Progenitor cell of endocrine pancreas (in vitro differentiated cells): ENCODE data around the gene ABI3BP. TPM values are rescaled to one million over a fixed set of nuclear protein-coding genes. Genes with fewer than 3 reads are reported as not detected.

Experiments used
- DNase-seq: peaks from one replicate; pipeline ENCODE4 v3.0.0; 2021; ENCODE audit warnings: low spot score; ENCODE audit not compliant: unreplicated experiment
- H3K27ac Mint-ChIP-seq: 2 replicates; pipeline ENCODE4 v1.8.0; 2021; ENCODE audit warnings: mild to moderate bottlenecking, moderate library complexity, mixed read lengths
- H3K27me3 Mint-ChIP-seq: 2 replicates; pipeline ENCODE4 v1.8.0; 2021; ENCODE audit warnings: mixed read lengths
- H3K36me3 Mint-ChIP-seq: 2 replicates; pipeline ENCODE4 v1.8.0; 2022; ENCODE audit warnings: mixed read lengths; ENCODE audit not compliant: insufficient read depth
- H3K4me1 Mint-ChIP-seq: 2 replicates; pipeline ENCODE4 v1.8.0; 2021; ENCODE audit warnings: low read depth, mixed read lengths
- H3K4me3 Mint-ChIP-seq: 2 replicates; pipeline ENCODE4 v1.8.0; 2021; ENCODE audit warnings: low read depth, mild to moderate bottlenecking, moderate library complexity, mixed read lengths
- H3K9me3 Mint-ChIP-seq: 2 replicates; pipeline ENCODE4 v1.8.0; 2021; ENCODE audit warnings: low read depth, mixed read lengths
- total RNA-seq: library from RNA; stranded (reverse); gene quantifications from 2 replicates; pipeline ENCODE4 v1.2.1, GENCODE V29; 2021
- TF ChIP-seq, protein P1 (sequence below): fragments of 200-600 bp; sonication (generic); IDR thresholded peaks from one replicate; pipeline ENCODE4 v1.5.0; 2021; ENCODE audit warnings: antibody characterized with exemption, mild to moderate bottlenecking; ENCODE audit not compliant: unreplicated experiment

Gene ABI3BP
- total RNA-seq, 1 donor from 2014 or later, result not detected

GRCh38 chr3:100975714-100976113 lies 17.5 kb downstream of the ABI3BP start:
- no peak overlapping the region for H3K27ac Mint-ChIP-seq
- no peak overlapping the region for H3K4me3 Mint-ChIP-seq
- no peaks in the 10 kb centered on the region for H3K9me3 Mint-ChIP-seq
- TF ChIP-seq, protein P1, sequence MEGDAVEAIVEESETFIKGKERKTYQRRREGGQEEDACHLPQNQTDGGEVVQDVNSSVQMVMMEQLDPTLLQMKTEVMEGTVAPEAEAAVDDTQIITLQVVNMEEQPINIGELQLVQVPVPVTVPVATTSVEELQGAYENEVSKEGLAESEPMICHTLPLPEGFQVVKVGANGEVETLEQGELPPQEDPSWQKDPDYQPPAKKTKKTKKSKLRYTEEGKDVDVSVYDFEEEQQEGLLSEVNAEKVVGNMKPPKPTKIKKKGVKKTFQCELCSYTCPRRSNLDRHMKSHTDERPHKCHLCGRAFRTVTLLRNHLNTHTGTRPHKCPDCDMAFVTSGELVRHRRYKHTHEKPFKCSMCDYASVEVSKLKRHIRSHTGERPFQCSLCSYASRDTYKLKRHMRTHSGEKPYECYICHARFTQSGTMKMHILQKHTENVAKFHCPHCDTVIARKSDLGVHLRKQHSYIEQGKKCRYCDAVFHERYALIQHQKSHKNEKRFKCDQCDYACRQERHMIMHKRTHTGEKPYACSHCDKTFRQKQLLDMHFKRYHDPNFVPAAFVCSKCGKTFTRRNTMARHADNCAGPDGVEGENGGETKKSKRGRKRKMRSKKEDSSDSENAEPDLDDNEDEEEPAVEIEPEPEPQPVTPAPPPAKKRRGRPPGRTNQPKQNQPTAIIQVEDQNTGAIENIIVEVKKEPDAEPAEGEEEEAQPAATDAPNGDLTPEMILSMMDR, result no peak
- H3K36me3 Mint-ChIP-seq, result no peaks in the 10 kb centered on the region
- H3K27me3 Mint-ChIP-seq, result no peaks in the 10 kb centered on the region
- no peaks in the 10 kb centered on the region for H3K4me1 Mint-ChIP-seq
- DNase-seq, result no peak

DNA sequence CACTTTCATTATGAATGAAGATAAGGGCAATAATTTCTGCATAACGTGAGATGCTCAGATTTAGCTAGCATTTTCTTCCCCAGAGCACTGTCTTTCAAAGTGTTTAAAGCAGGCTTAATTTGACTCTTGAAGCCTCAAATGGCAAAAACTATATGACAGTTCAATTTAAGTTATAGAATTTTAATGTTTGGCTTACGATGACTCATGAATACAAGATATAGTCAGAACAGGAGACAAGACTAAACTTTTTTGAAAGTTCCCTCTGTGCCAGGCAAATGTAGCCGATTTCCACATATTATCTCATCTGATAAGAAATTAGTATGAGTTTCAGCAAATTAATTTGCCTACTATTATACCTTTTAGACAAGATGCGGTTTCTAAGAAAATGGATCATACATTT lies 19.6 kb downstream of the ABI3BP start:
- H3K27me3 Mint-ChIP-seq, result no peaks in the 10 kb centered on the region
- H3K36me3 Mint-ChIP-seq, result no peaks in the 10 kb centered on the region
- no peaks in the 10 kb centered on the region for H3K4me1 Mint-ChIP-seq
- TF ChIP-seq, protein P1, result no peak
- no peak overlapping the region for H3K27ac Mint-ChIP-seq
- no peak overlapping the region for H3K4me3 Mint-ChIP-seq
- H3K9me3 Mint-ChIP-seq, result no peaks in the 10 kb centered on the region
- DNase-seq, result no peak

- no peak overlapping the region for H3K27ac Mint-ChIP-seq
- H3K4me3 Mint-ChIP-seq, result no peak overlapping the region
- DNase-seq, result no peak
- H3K4me1 Mint-ChIP-seq, result no peaks in the 10 kb centered on the region
- no peaks in the 10 kb centered on the region for H3K27me3 Mint-ChIP-seq
- H3K36me3 Mint-ChIP-seq, result no peaks in the 10 kb centered on the region
- TF ChIP-seq, protein P1, result no peak
- no peaks in the 10 kb centered on the region for H3K9me3 Mint-ChIP-seq
Observed at GRCh38 chr3:100972867-100973266, 20.4 kb downstream of the ABI3BP start.

GRCh38 chr3:100972301-100972844 lies 20.8 kb downstream of the ABI3BP start:
- Mint-ChIP-seq H3K4me3 (no peak overlapping the region), H3K4me1 (no peaks in the 10 kb centered on the region), H3K27me3 (no peaks in the 10 kb centered on the region), H3K27ac (no peak overlapping the region), H3K9me3 (no peaks in the 10 kb centered on the region), H3K36me3 (no peaks in the 10 kb centered on the region)
- no peak for DNase-seq
- TF ChIP-seq, protein P1, result no peak

DNA sequence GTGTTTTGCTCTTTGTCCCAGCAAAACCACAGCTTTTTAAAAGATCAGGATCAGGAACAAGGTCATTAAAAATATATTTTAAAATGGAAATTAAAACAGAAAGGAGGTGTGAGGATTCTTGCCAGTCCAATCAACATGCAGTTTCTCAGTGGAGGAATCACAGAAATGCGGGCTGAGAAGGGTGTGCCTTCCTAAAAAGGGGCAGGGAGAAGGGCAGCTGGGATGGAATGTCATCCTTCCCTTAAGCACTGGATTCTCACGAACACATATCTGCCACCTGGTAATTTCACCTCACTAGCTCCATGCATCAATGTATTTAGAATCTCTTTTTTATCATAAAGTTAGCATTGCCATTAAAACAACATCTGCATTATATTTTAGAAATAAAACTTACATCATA lies 21.4 kb downstream of the ABI3BP start:
- no peaks in the 10 kb centered on the region for H3K27me3 Mint-ChIP-seq
- TF ChIP-seq, protein P1, result no peak
- DNase-seq, result no peak
- no peaks in the 10 kb centered on the region for H3K9me3 Mint-ChIP-seq
- H3K27ac Mint-ChIP-seq, result no peak overlapping the region
- no peaks in the 10 kb centered on the region for H3K36me3 Mint-ChIP-seq
- no peaks in the 10 kb centered on the region for H3K4me1 Mint-ChIP-seq
- H3K4me3 Mint-ChIP-seq, result no peak overlapping the region
